Activated CD4-positive, alpha-beta T cell treated with anti-CD3 and anti-CD28 coated beads for 36 hours (primary cell): Measurements from ENCODE around the gene ELANE. TPM values are rescaled to one million over a fixed set of nuclear protein-coding genes. Genes with fewer than 3 reads are reported as not detected.
A peak's percentile ranks its signal among the peaks of the same experiment; 100 is the strongest.

Source experiments
- microRNA-seq: library from miRNA; unstranded; fragments of <30 nt; microRNA quantifications from one replicate; pipeline ENCODE4 v1.2.0, GENCODE V29; 2021; ENCODE audit warnings: borderline replicate concordance
- total RNA-seq, 2 experiments: library from RNA; stranded (reverse); gene quantifications; one replicate each; pipeline ENCODE4 v1.2.3, GENCODE V29; 2021

ELANE gene
- total RNA-seq, 2 experiments from 2014 or later, result not detected

Small RNAs within 50 kb of the gene (microRNA-seq; reads per million reads assigned to microRNA genes)
- gene MIR3187 (103 reads per million, percentile 65 among the genes with 10 or more reads in this experiment), gene MIR4745 (31.7 reads per million, percentile 50 among the genes with 10 or more reads in this experiment)

Other genes with a start within 250 kb of the ELANE start
- gene POLRMT, start 218.8 kb upstream of the ELANE start, total RNA-seq, result 10 to 100 TPM; 69.0 to 77.4 TPM
- not detected for gene FGF22, start 212.4 kb upstream of the ELANE start, total RNA-seq
- 10 to 100 TPM; 83.0 to 91.3 TPM for gene RNF126, start 189.1 kb upstream of the ELANE start, total RNA-seq
- gene FSTL3, start 175.9 kb upstream of the ELANE start, total RNA-seq, result 10 to 100 TPM in 1 of 2 experiments, 1 to 10 TPM in 1; 8.5 to 10.1 TPM
- not detected for gene PRSS57, start 156.9 kb upstream of the ELANE start, total RNA-seq
- under 1 TPM in 1 of 2 experiments, not detected in 1; 0.18 TPM for gene PALM, start 143.4 kb upstream of the ELANE start, total RNA-seq
- under 1 TPM in 1 of 2 experiments, not detected in 1; 0.07 TPM for gene MISP, start 101.2 kb upstream of the ELANE start, total RNA-seq
- 100 to 1,000 TPM; 584 to 738 TPM for gene PTBP1, start 54.9 kb upstream of the ELANE start, total RNA-seq
- not detected for gene PLPPR3, start 30.3 kb upstream of the ELANE start, total RNA-seq
- not detected for gene AZU1, start 24.5 kb upstream of the ELANE start, total RNA-seq
- not detected for gene PRTN3, start 11.3 kb upstream of the ELANE start, total RNA-seq
- 1 to 10 TPM in 1 of 2 experiments, under 1 TPM in 1; 0.79 to 1.5 TPM for gene CFD, start 7.4 kb downstream of the ELANE start, total RNA-seq
- gene MED16, start 40.9 kb downstream of the ELANE start, total RNA-seq, result 10 to 100 TPM; 52.6 to 70.3 TPM
- gene RNU6-9, start 41.2 kb downstream of the ELANE start, total RNA-seq, result not detected
- gene R3HDM4, start 60.9 kb downstream of the ELANE start, total RNA-seq, result 10 to 100 TPM; 73.7 to 83.3 TPM
- 10 to 100 TPM; 14.3 to 18.4 TPM for gene KISS1R, start 65.0 kb downstream of the ELANE start, total RNA-seq
- 10 to 100 TPM; 25.1 to 36.0 TPM for gene ARID3A, start 73.7 kb downstream of the ELANE start, total RNA-seq
- gene WDR18, start 132.0 kb downstream of the ELANE start, total RNA-seq, result 10 to 100 TPM; 71.6 to 87.8 TPM
- gene GRIN3B, start 148.1 kb downstream of the ELANE start, total RNA-seq, result under 1 TPM in 1 of 2 experiments, not detected in 1; 0.09 TPM
- 100 to 1,000 TPM; 106 to 128 TPM for gene TMEM259, start 168.8 kb downstream of the ELANE start, total RNA-seq
- gene RNU6-2, start 169.2 kb downstream of the ELANE start, total RNA-seq, result not detected
- gene CNN2, start 174.3 kb downstream of the ELANE start, total RNA-seq, result 100 to 1,000 TPM; 108 to 130 TPM
- gene ABCA7, start 187.8 kb downstream of the ELANE start, total RNA-seq, result 10 to 100 TPM; 14.4 to 16.9 TPM
- 100 to 1,000 TPM; 107 to 137 TPM for gene ARHGAP45, start 214.9 kb downstream of the ELANE start, total RNA-seq
- gene POLR2E, start 243.1 kb downstream of the ELANE start, total RNA-seq, result 100 to 1,000 TPM; 171 to 229 TPM